BJ (cell line): ENCODE measurements around the gene FGGY. TPM values are rescaled to one million over a fixed set of nuclear protein-coding genes. Genes with fewer than 3 reads are reported as not detected.
"Not testable (repeated sequence)": the region's sequence is repeated elsewhere in the genome, so short reads cannot be mapped to it uniquely, and the experiment has no call there.

Experiments
- CTCF ChIA-PET: fragments of 350-600 bp; formaldehyde crosslinking; extraction: SDS; loops from one replicate; lab custom pipeline; 2021; ENCODE audit warnings: antibody characterized with exemption, inconsistent platforms; lab: Yijun Ruan, JAX
- POLR2A ChIA-PET: fragments of 300-600 bp; sonication (Branson Sonifier 250); formaldehyde crosslinking; extraction: SDS; loops from one replicate; lab custom pipeline; 2021; ENCODE audit warnings: antibody characterized with exemption; lab: Charles Lee
- DNase-seq: peaks from one replicate; pipeline ENCODE4 v3.0.0-alpha.2; 2011; ENCODE audit warnings: low read depth
- H3K27me3 ChIP-seq: 2 replicates; pipeline ENCODE4 v1.6.0; 2011; ENCODE audit warnings: low read length; ENCODE audit not compliant: control insufficient read depth, insufficient read depth
- H3K36me3 ChIP-seq: 2 replicates; pipeline ENCODE4 v1.5.1; 2011; ENCODE audit warnings: low read length; ENCODE audit not compliant: control insufficient read depth, insufficient read depth
- H3K4me3 ChIP-seq: 2 replicates; pipeline ENCODE4 v1.5.1; 2011; ENCODE audit warnings: low read depth, mild to moderate bottlenecking, control low read depth, low read length
- polyA plus RNA-seq: library from polyadenylated mRNA; depleted of rRNA; stranded (reverse); fragments of >200 nt; gene quantifications from 2 replicates; pipeline ENCODE4 v1.2.3, GENCODE V29; 2011
- TF ChIP-seq, protein P1 (sequence below): IDR thresholded peaks from 2 replicates; pipeline ENCODE4 v1.5.1; 2011; ENCODE audit warnings: low read depth, mild to moderate bottlenecking, control low read depth, inconsistent platforms, low read length, moderate library complexity; ENCODE audit not compliant: insufficient read depth

FGGY gene
- polyA plus RNA-seq, 1 experiment = 9.9 TPM

- Histone ChIP-seq H3K4me3 (no peak overlapping the region), H3K36me3 (no peaks in the 10 kb centered on the region), H3K27me3 (no peaks in the 10 kb centered on the region)
- CTCF ChIA-PET = interaction anchor here (1.6 kb wide), 1 partner anchor 17 kb away, joined by 4 read pairs; no protein-coding TSS in a partner anchor
- POLR2A ChIA-PET = no interaction called here
- TF ChIP-seq, protein P1, sequence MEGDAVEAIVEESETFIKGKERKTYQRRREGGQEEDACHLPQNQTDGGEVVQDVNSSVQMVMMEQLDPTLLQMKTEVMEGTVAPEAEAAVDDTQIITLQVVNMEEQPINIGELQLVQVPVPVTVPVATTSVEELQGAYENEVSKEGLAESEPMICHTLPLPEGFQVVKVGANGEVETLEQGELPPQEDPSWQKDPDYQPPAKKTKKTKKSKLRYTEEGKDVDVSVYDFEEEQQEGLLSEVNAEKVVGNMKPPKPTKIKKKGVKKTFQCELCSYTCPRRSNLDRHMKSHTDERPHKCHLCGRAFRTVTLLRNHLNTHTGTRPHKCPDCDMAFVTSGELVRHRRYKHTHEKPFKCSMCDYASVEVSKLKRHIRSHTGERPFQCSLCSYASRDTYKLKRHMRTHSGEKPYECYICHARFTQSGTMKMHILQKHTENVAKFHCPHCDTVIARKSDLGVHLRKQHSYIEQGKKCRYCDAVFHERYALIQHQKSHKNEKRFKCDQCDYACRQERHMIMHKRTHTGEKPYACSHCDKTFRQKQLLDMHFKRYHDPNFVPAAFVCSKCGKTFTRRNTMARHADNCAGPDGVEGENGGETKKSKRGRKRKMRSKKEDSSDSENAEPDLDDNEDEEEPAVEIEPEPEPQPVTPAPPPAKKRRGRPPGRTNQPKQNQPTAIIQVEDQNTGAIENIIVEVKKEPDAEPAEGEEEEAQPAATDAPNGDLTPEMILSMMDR = no peak
- DNase-seq = no peak
Measured at GRCh38 chr1:59468828-59469428, 172.0 kb downstream of the FGGY start.

- CTCF ChIA-PET, POLR2A ChIA-PET, H3K36me3 ChIP-seq, DNase-seq, H3K27me3 ChIP-seq, H3K4me3 ChIP-seq: not testable (repeated sequence)
Measured at GRCh38 chr1:59471991-59472570, 175.2 kb downstream of the FGGY start.

DNA sequence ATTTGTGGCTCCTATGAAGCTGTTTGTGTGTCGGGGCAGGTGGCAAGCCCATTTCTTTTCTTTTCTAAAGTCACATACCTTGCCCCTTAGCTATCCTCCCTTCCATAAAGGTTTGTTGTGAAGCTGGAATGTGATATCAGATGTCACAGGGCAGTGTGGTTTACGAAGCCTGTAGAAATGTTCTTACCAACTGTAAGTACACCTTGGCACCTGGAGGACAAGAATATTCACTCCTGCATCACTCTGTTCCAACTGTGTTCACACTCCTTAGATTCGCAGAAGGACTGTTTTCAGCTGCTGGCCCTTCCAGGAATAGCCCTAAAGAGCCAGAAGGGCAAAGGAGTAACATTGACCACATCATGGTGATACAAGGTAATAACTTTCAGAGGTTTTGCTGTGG, 176.9 kb downstream of the FGGY start:
- CTCF ChIA-PET = no interaction called here
- POLR2A ChIA-PET = no interaction called here

GRCh38 chr1:59474496-59474895, 177.6 kb downstream of the FGGY start:
- DNase-seq = no peak
- TF ChIP-seq, protein P1 = no peak
- Histone ChIP-seq H3K4me3 (no peak overlapping the region), H3K36me3 (no peaks in the 10 kb centered on the region), H3K27me3 (no peaks in the 10 kb centered on the region)
- CTCF ChIA-PET = interaction anchor here (1.0 kb wide), 1 partner anchor 13 kb away, joined by 3 read pairs; no protein-coding TSS in a partner anchor
- POLR2A ChIA-PET = no interaction called here

More for the DNA sequence above, 176.9 kb downstream of the FGGY start:
- no peak overlapping the region for H3K4me3 ChIP-seq
- TF ChIP-seq, protein P1 = no peak
- no peak for DNase-seq
- no peaks in the 10 kb centered on the region for H3K27me3 ChIP-seq
- H3K36me3 ChIP-seq = no peaks in the 10 kb centered on the region

GRCh38 chr1:59475737-59476136, 178.8 kb downstream of the FGGY start:
- H3K4me3 ChIP-seq = no peak overlapping the region
- no peaks in the 10 kb centered on the region for H3K27me3 ChIP-seq
- no peaks in the 10 kb centered on the region for H3K36me3 ChIP-seq
- no peak for DNase-seq
- TF ChIP-seq, protein P1 = no peak
- ChIA-PET CTCF (interaction anchor here (1.0 to 1.1 kb wide), 2 partner anchors 12 to 44 kb away, joined by 3 read pairs; no protein-coding TSS in a partner anchor), POLR2A (no interaction called here)
